HS-27A (cell line): ENCODE results near the gene PPM1L.

ENCODE experiments used
- DNase-seq: peaks from one replicate; pipeline ENCODE4 v3.0.0-alpha.2; 2012; ENCODE audit warnings: low read depth, missing footprints

PPM1L gene

GRCh38 chr3:160763073-160763472 is 7.0 kb downstream of the PPM1L start:
- no peak for DNase-seq

- DNase-seq, result no peak
Measured at GRCh38 chr3:160765211-160765610, 9.2 kb downstream of the PPM1L start.

GRCh38 chr3:160768031-160768430 is 12.0 kb downstream of the PPM1L start:
- no peak for DNase-seq

GRCh38 chr3:160768918-160769317 is 12.9 kb downstream of the PPM1L start:
- DNase-seq, result no peak

- no peak for DNase-seq
Measured at GRCh38 chr3:160771811-160772459, 15.9 kb downstream of the PPM1L start.

GRCh38 chr3:160773722-160774121 is 17.7 kb downstream of the PPM1L start:
- no peak for DNase-seq

GRCh38 chr3:160774172-160774571 is 18.1 kb downstream of the PPM1L start:
- DNase-seq, result no peak

GRCh38 chr3:160778480-160778879 is 22.4 kb downstream of the PPM1L start:
- no peak for DNase-seq

GRCh38 chr3:160779040-160779439 is 23.0 kb downstream of the PPM1L start:
- no peak for DNase-seq

- no peak for DNase-seq
Measured at GRCh38 chr3:160780245-160780644, 24.2 kb downstream of the PPM1L start.

GRCh38 chr3:160781402-160781801 is 25.4 kb downstream of the PPM1L start:
- DNase-seq, result no peak

- DNase-seq, result no peak
Measured at GRCh38 chr3:160781863-160782262, 25.8 kb downstream of the PPM1L start.

- DNase-seq, result no peak
Measured at GRCh38 chr3:160784853-160785252, 28.8 kb downstream of the PPM1L start.

GRCh38 chr3:160790726-160791125 is 34.7 kb downstream of the PPM1L start:
- DNase-seq, result no peak

GRCh38 chr3:160792540-160792939 is 36.5 kb downstream of the PPM1L start:
- DNase-seq, result no peak

GRCh38 chr3:160793722-160794252 is 37.8 kb downstream of the PPM1L start:
- DNase-seq, result no peak

GRCh38 chr3:160796089-160796812 is 40.2 kb downstream of the PPM1L start:
- DNase-seq, result no peak

GRCh38 chr3:160796813-160797164 is 40.8 kb downstream of the PPM1L start:
- DNase-seq, result no peak

- no peak for DNase-seq
Measured at GRCh38 chr3:160797356-160797755, 41.3 kb downstream of the PPM1L start.

GRCh38 chr3:160801386-160802118 is 45.5 kb downstream of the PPM1L start:
- no peak for DNase-seq

GRCh38 chr3:160804762-160805161 is 48.7 kb downstream of the PPM1L start:
- no peak for DNase-seq

- no peak for DNase-seq
Measured at GRCh38 chr3:160806094-160806493, 50.1 kb downstream of the PPM1L start.

- DNase-seq, result no peak
Measured at GRCh38 chr3:160806686-160807085, 50.7 kb downstream of the PPM1L start.
